Fibroblast of pulmonary artery (primary cell): ENCODE results near the gene PRIM2.
A peak's percentile ranks its signal among the peaks of the same experiment; 100 is the strongest.
"Not testable (repeated sequence)": the region's sequence is repeated elsewhere in the genome, so short reads cannot be mapped to it uniquely, and the experiment has no call there.

Experiments used
- DNase-seq: peaks from one replicate; pipeline ENCODE4 v3.0.0-alpha.2; 2010; ENCODE audit warnings: low read depth
- H3K4me3 ChIP-seq: replicated peaks from 2 replicates; pipeline ENCODE4 v1.5.1; 2011; ENCODE audit warnings: low read depth, mild to moderate bottlenecking, control low read depth, low read length, moderate library complexity
- TF ChIP-seq, protein P1 (sequence below): IDR thresholded peaks from 2 replicates; pipeline ENCODE4 v1.5.1; 2011; ENCODE audit warnings: mild to moderate bottlenecking, control low read depth, low read length, inconsistent platforms; ENCODE audit errors: missing control alignments

Gene PRIM2, protein sequence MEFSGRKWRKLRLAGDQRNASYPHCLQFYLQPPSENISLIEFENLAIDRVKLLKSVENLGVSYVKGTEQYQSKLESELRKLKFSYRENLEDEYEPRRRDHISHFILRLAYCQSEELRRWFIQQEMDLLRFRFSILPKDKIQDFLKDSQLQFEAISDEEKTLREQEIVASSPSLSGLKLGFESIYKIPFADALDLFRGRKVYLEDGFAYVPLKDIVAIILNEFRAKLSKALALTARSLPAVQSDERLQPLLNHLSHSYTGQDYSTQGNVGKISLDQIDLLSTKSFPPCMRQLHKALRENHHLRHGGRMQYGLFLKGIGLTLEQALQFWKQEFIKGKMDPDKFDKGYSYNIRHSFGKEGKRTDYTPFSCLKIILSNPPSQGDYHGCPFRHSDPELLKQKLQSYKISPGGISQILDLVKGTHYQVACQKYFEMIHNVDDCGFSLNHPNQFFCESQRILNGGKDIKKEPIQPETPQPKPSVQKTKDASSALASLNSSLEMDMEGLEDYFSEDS

DNA sequence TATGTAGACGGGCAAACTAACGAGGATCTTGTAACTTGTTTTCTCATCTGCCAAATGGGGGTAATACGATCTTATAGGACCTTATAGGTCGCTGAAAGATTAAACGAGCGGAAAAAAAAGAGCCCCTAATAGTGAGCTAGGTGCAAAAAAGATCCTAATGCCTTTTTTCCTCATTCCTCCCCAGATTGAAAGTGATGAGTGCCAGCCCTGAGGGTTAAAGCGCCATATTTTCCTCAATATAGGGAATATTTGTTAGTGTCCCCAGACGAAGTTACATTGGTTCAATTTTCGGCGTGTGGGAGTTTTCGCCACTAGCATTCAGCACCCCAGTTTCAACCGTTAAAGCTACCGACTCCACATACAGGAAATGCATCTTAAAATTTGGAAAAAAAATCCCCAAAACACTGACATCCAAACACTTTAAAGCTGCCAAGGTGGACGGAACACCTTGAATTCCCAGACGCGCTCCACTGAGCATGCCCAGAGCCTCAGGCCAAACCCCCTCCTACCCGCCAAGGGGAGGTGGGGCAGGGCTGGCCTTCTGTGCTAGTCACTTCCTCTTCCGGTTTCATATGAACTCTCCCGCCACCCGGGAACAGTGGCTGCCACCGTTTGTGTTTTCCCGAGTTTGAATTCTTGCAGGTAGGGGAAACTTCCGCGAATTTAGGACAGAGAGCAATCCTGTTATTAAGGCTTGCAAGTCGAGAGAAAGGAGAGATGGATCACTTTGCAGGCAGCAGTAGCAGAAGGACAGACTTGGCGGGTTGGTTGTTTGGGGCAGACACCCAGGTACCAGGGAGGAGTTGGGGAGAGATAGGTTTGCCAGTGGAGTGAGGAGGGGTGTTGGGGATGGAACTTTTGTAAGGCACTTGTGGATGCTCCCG is at the start of gene PRIM2:
Gene PRIM2, plus strand, starts transcription at position 571 of the 884 bp plus-strand sequence. CDS start 816 bp downstream, outside the sequence.
- peak; percentile 83 for DNase-seq
- TF ChIP-seq, protein P1, sequence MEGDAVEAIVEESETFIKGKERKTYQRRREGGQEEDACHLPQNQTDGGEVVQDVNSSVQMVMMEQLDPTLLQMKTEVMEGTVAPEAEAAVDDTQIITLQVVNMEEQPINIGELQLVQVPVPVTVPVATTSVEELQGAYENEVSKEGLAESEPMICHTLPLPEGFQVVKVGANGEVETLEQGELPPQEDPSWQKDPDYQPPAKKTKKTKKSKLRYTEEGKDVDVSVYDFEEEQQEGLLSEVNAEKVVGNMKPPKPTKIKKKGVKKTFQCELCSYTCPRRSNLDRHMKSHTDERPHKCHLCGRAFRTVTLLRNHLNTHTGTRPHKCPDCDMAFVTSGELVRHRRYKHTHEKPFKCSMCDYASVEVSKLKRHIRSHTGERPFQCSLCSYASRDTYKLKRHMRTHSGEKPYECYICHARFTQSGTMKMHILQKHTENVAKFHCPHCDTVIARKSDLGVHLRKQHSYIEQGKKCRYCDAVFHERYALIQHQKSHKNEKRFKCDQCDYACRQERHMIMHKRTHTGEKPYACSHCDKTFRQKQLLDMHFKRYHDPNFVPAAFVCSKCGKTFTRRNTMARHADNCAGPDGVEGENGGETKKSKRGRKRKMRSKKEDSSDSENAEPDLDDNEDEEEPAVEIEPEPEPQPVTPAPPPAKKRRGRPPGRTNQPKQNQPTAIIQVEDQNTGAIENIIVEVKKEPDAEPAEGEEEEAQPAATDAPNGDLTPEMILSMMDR: no peak
- peak within 1 kb of the TSS; percentile 79 for H3K4me3 ChIP-seq

DNA sequence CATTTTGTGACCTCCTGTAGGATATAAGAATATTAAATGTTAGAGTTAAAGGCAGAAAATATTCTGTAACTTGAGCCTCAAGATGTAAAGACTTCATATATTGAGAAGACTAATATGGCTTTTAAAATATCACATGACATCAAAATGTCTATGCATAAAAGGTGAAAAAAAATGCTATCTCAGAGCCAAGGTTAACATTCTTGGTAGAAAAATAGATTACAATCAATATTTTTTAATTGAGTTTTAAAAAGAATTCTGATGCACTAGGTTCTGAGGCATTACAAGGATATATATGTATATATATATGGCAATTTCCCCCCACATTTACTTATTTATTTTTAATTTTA is 49.2 kb upstream of the PRIM2 start:
- TF ChIP-seq, protein P1: no peak
- DNase-seq: no peak
- H3K4me3 ChIP-seq: no peak overlapping the region

DNA sequence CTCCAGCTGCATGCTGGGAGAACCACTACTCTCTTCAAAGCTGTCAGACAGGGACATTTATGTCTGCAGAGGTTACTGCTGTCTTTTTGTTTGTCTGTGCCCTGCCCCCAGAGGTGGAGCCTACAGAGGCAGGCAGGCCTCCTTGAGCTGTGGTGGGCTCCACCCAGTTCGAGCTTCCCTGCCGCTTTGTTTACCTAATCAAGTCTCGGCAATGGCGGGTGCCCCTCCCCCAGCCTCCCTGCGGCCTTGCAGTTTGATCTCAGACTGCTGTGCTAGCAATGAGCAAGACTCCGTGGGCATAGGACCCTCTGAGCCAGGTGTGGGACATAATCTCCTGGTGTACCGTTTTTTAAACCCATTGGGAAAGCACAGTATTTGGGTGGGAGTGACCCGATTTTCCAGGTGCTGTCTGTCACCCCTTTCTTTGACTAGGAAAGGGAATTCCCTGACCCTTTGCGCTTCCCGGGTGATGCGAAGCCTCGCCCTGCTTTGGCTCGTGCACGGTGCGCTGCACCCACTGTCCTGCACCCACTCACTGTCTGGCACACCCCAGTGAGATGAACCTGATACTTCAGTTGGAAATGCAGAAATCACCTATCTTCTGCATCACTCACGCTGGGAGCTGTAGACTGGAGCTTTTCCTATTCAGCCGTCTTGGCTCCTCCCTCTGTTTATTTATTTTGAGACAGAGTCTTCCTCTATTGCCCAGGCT is 43.2 kb upstream of the PRIM2 start:
- not testable (repeated sequence) for H3K4me3 ChIP-seq, DNase-seq

DNA sequence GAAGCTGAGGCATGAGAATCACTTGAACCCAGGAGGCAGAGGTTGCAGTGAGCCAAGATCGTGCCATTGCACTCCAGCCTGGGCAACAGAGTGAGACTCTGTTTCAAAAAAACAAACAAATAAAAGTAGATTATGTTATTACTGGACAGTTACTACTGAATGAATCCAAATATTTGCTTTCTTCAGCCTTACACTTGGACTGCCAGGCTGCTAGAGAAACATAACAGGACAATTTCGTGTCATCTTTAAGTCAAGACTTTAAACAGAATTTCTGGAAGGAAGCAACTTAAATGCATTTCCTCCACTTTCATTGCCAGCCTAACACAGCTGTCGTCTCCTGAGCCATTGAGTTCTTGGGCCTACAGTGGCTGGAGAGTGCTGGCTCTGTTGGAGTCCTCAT is 42.0 kb upstream of the PRIM2 start:
- no peak for DNase-seq
- H3K4me3 ChIP-seq: no peak overlapping the region
- TF ChIP-seq, protein P1: no peak

DNA sequence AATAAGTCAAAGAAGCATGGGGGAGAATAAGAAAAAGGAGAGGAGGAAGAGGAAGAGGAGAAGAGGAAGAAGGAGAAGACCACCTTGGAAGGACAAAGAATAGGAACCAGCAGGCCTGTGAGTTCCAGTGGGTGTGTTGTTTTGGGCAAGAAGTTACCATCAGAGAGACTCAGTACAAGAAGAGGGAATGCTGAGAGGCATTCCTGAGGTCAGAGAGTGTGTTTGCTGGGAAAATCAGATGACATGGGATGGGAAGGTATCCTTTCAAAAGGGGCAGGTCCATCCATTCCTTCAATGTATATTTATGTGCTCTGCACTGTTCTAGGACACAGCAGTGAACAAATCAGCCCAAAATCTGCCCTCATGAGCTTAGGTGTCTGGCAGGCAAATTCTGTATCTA is 40.5 kb upstream of the PRIM2 start:
- no peak overlapping the region for H3K4me3 ChIP-seq
- DNase-seq: no peak
- TF ChIP-seq, protein P1: no peak

DNA sequence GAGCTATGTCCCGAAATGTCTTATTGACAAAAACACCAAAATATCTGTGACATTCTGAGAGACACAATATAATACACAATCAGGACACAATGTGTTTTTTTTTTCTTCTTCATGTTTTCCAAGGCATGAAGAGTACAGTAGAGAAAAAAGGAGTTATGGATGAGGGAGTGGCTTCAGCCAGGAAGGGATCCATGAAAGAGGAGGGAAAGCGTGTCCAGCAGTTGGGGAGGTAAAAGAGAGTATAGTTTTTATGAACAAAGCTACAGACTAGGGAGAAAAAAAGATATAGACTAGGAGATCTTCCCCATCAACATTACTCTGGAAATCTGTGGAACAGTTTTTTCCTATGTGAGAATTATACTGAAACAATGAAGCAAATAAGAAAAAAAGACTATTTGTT is 38.9 kb upstream of the PRIM2 start:
- TF ChIP-seq, protein P1: no peak
- H3K4me3 ChIP-seq: no peak overlapping the region
- no peak for DNase-seq

DNA sequence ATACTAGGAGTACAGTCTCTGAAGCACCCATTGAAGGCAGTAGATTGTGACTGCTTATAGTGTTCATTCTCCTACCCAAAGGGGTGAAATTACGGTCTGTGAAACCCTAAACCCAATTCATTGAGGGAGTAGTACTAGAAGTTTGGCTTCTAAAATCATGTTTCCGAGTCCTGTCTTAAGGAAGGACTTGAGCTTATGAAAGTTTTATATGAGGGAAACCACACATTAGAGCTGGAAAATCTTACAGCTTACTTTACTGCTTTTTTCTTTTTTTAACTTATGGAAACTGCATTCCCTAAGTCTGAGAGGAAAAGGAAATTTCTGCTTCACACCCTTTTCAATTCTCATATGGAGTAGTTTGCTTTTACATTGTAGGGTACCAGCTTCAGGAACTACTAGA is 38.4 kb upstream of the PRIM2 start:
- TF ChIP-seq, protein P1: no peak
- H3K4me3 ChIP-seq: no peak overlapping the region

More for the DNA sequence above, 38.4 kb upstream of the PRIM2 start:
- no peak for DNase-seq
